ENCODE measurements around the gene UCN2. TPM values are rescaled to one million over a fixed set of nuclear protein-coding genes. Genes with fewer than 3 reads are reported as not detected.

UCN2 gene
- total RNA-seq, 1 experiment from 2014 or later: 0.49 TPM

GRCh38 chr3:48558493-48559134 lies 5.0 kb downstream of the UCN2 start:
- intact Hi-C loops (cut with micrococcal nuclease; ENCODE audit: unreplicated experiment): no loop called here
- CTCF ChIA-PET: interaction anchor here (0.8 to 1.1 kb wide), 3 partner anchors 119 to 158 kb away, joined by 3 to 5 read pairs (median 4); partner anchors contain the start of gene CCDC51
- Histone ChIP-seq H3K36me3 (ENCODE audit: insufficient read depth, low read length, poor library complexity, severe bottlenecking) (no peaks in the 10 kb centered on the region), H3K4me3 (ENCODE audit: low read depth, low read length, poor library complexity, severe bottlenecking) (no peak overlapping the region), H3K9me3 (ENCODE audit: low read depth, low read length, poor library complexity, severe bottlenecking) (no peaks in the 10 kb centered on the region), H3K4me1 (ENCODE audit: insufficient read depth, low read length, poor library complexity, severe bottlenecking) (peaks cover 7% of the 10 kb centered on the region), H3K27ac (ENCODE audit: low read depth, low read length, poor library complexity, severe bottlenecking) (no peak overlapping the region), H3K27me3 (replicated peaks; ENCODE audit: insufficient read depth, low read depth, low read length, poor library complexity) (no peaks in the 10 kb centered on the region)
- BruUV-seq (replicated peaks): no TSS peak
- POLR2A ChIA-PET (ENCODE audit: low non-redundant PET): no interaction called here
- TF ChIP-seq CTCF (conservative IDR thresholded peaks at IDR 0.05; ENCODE audit: low read depth, low read length) (no peak), EZH2 (IDR thresholded peaks at IDR 0.05; ENCODE audit: borderline replicate concordance, low read depth, low read length, poor library complexity, severe bottlenecking) (no peak)
- DNase-seq (ENCODE audit: low spot score): no peak

- POLR2A ChIA-PET (ENCODE audit: low non-redundant PET): no interaction called here
- Histone ChIP-seq H3K36me3 (ENCODE audit: insufficient read depth, low read length, poor library complexity, severe bottlenecking) (no peaks in the 10 kb centered on the region), H3K27me3 (replicated peaks; ENCODE audit: insufficient read depth, low read depth, low read length, poor library complexity) (no peaks in the 10 kb centered on the region), H3K27ac (ENCODE audit: low read depth, low read length, poor library complexity, severe bottlenecking) (peak within 1 kb of the TSS; percentile 38), H3K4me3 (ENCODE audit: low read depth, low read length, poor library complexity, severe bottlenecking) (peak within 1 kb of the TSS; percentile 60), H3K9me3 (ENCODE audit: low read depth, low read length, poor library complexity, severe bottlenecking) (no peaks in the 10 kb centered on the region), H3K4me1 (ENCODE audit: insufficient read depth, low read length, poor library complexity, severe bottlenecking) (no peaks in the 10 kb centered on the region)
- CTCF ChIA-PET: interaction anchor here (0.7 to 1.0 kb wide), 2 partner anchors 121 to 191 kb away, joined by 4 to 5 read pairs; no protein-coding TSS in a partner anchor
- peak; percentile 96 for DNase-seq (ENCODE audit: low spot score)
- BruUV-seq (replicated peaks): no TSS peak
- no peak for TF ChIP-seq CTCF (conservative IDR thresholded peaks at IDR 0.05; ENCODE audit: low read depth, low read length)
- TF ChIP-seq EZH2 (IDR thresholded peaks at IDR 0.05; ENCODE audit: borderline replicate concordance, low read depth, low read length, poor library complexity, severe bottlenecking): no peak
- intact Hi-C loops (cut with micrococcal nuclease; ENCODE audit: unreplicated experiment): no loop called here
Measured at GRCh38 chr3:48556796-48557626, 6.6 kb downstream of the UCN2 start, which contains the start of gene PFKFB4. PFKFB4 (minus strand) TSS chr3:48556803; CDS start chr3:48556777, 26 bp downstream.

- no peaks in the 10 kb centered on the region for H3K4me1 ChIP-seq (ENCODE audit: insufficient read depth, low read length, poor library complexity, severe bottlenecking)
Measured at GRCh38 chr3:48555949-48556795, 7.4 kb downstream of the UCN2 start.

More at GRCh38 chr3:48555949-48556795, 7.4 kb downstream of the UCN2 start:
- no TSS peak for BruUV-seq (replicated peaks)
- ChIA-PET CTCF (interaction anchor here (1.0 kb wide), 1 partner anchor 120 kb away, joined by 5 read pairs; no protein-coding TSS in a partner anchor), POLR2A (ENCODE audit: low non-redundant PET) (no interaction called here)
- H3K27me3 ChIP-seq (replicated peaks; ENCODE audit: insufficient read depth, low read depth, low read length, poor library complexity): no peaks in the 10 kb centered on the region
- TF ChIP-seq CTCF (conservative IDR thresholded peaks at IDR 0.05; ENCODE audit: low read depth, low read length) (no peak), EZH2 (IDR thresholded peaks at IDR 0.05; ENCODE audit: borderline replicate concordance, low read depth, low read length, poor library complexity, severe bottlenecking) (no peak)
- no peaks in the 10 kb centered on the region for H3K36me3 ChIP-seq (ENCODE audit: insufficient read depth, low read length, poor library complexity, severe bottlenecking)
- peak overlapping the region; percentile 30 for H3K27ac ChIP-seq (ENCODE audit: low read depth, low read length, poor library complexity, severe bottlenecking)
- DNase-seq (ENCODE audit: low spot score): no peak
- H3K9me3 ChIP-seq (ENCODE audit: low read depth, low read length, poor library complexity, severe bottlenecking): no peaks in the 10 kb centered on the region
- intact Hi-C loops (cut with micrococcal nuclease; ENCODE audit: unreplicated experiment): no loop called here
- H3K4me3 ChIP-seq (ENCODE audit: low read depth, low read length, poor library complexity, severe bottlenecking): peak overlapping the region; percentile 60
